Epithelial cell of umbilical artery (primary cell): ENCODE results near the gene ZFP30. TPM values are rescaled to one million over a fixed set of nuclear protein-coding genes. Genes with fewer than 3 reads are reported as not detected.

Experiments used
- total RNA-seq: library from RNA; depleted of rRNA; stranded (reverse); fragments of >200 nt; gene quantifications from 2 replicates; pipeline ENCODE4 v1.2.3, GENCODE V29; 2014

The ZFP30 gene
- total RNA-seq: 14.9 and 16.3 TPM in 2 replicates

DNA sequence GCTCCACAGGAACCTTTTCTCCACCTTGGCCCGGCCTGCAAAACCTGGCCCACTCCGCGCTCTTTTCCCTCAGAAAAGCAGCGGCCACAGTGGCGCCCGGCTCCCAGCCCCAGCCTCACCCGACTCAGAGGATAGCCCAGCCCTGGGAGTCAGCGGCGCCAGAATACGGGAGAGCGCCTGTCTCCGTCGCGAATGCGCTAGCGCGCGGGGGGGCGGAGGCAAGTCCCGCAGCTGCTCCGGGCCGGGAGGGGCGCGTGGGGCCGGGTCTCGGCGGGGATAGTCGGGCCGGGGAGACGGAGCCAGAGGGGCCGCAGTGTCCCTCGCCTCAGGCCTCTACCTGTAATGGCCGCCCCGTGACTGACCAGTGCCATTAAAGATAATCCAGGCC is at the start of gene ZFP30:
TSS of gene ZFP30 (minus strand) at position 165 of the 388 bp plus-strand sequence. CDS start 7,643 bp downstream, outside the sequence.

GRCh38 chr19:37594304-37594981 is 60.8 kb downstream of the ZFP30 start, which contains the start of the genes ZNF540 and ZNF571:
ZNF540 (plus strand) TSS chr19:37594876; CDS start chr19:37598448, 3,572 bp downstream.
ZNF571 (minus strand) TSS chr19:37594792; CDS start chr19:37586676, 8,116 bp downstream.

Other genes with a start within 250 kb of the ZFP30 start
- 4.9 and 5.8 TPM in 2 replicates for gene ZNF569, start 188.0 kb downstream of the ZFP30 start, total RNA-seq
- gene ZNF570, start 186.1 kb downstream of the ZFP30 start, total RNA-seq: 4.9 and 6.2 TPM in 2 replicates
- under 0.01 and 0.15 TPM in 2 replicates for gene ZNF793, start 148.5 kb downstream of the ZFP30 start, total RNA-seq
- gene ZNF571, start 60.7 kb downstream of the ZFP30 start, total RNA-seq: 0.97 and 1.8 TPM in 2 replicates
- under 0.01 and 0.15 TPM in 2 replicates for gene ZNF540, start 60.6 kb downstream of the ZFP30 start, total RNA-seq
- 1.9 and 3.8 TPM in 2 replicates for gene ZNF607, start 64.3 kb upstream of the ZFP30 start, total RNA-seq
- 3.9 and 5.9 TPM in 2 replicates for gene ZNF573, start 124.1 kb upstream of the ZFP30 start, total RNA-seq